WERI-Rb-1 (cell line): ENCODE measurements around the gene LARGE1.

ENCODE experiments used
- DNase-seq: peaks from one replicate; pipeline ENCODE4 v3.0.0-alpha.2; 2020
- H3K27ac ChIP-seq: fragments of 250-450 bp; sonication (Bioruptor Pico); 2 replicates; pipeline ENCODE4 v1.5.1; 2020; ENCODE audit warnings: mild to moderate bottlenecking, moderate library complexity
- H3K27me3 ChIP-seq: fragments of 250-450 bp; sonication (Bioruptor Pico); 2 replicates; pipeline ENCODE4 v1.5.1; 2021; ENCODE audit warnings: mild to moderate bottlenecking, low read depth, moderate library complexity; ENCODE audit not compliant: insufficient read depth, severe bottlenecking
- H3K36me3 ChIP-seq: fragments of 250-450 bp; sonication (Bioruptor Pico); 2 replicates; pipeline ENCODE4 v1.5.1; 2020; ENCODE audit warnings: mild to moderate bottlenecking, moderate library complexity
- H3K4me3 ChIP-seq: 2 replicates; pipeline ENCODE4 v1.5.1; 2011; ENCODE audit warnings: low read depth, mild to moderate bottlenecking, control low read depth, low read length
- H3K9me3 ChIP-seq: fragments of 250-450 bp; sonication (Bioruptor Pico); 2 replicates; pipeline ENCODE4 v1.5.1; 2021; ENCODE audit warnings: mild to moderate bottlenecking, moderate library complexity; ENCODE audit not compliant: severe bottlenecking
- CTCF ChIP-seq: IDR thresholded peaks from 2 replicates; pipeline ENCODE4 v1.5.1; 2011; ENCODE audit warnings: low read depth, mild to moderate bottlenecking, control low read depth, inconsistent platforms, low read length

The LARGE1 gene

GRCh38 chr22:33555814-33556522 is 364.3 kb downstream of the LARGE1 start:
- no peak overlapping the region for H3K27ac ChIP-seq
- H3K9me3 ChIP-seq, result no peaks in the 10 kb centered on the region
- H3K27me3 ChIP-seq, result no peaks in the 10 kb centered on the region
- H3K4me3 ChIP-seq, result no peak overlapping the region
- no peak for TF ChIP-seq CTCF
- DNase-seq, result no peak
- no peaks in the 10 kb centered on the region for H3K36me3 ChIP-seq

- no peak overlapping the region for H3K27ac ChIP-seq
- no peak for DNase-seq
- no peak overlapping the region for H3K4me3 ChIP-seq
- H3K9me3 ChIP-seq, result no peaks in the 10 kb centered on the region
- no peaks in the 10 kb centered on the region for H3K36me3 ChIP-seq
- H3K27me3 ChIP-seq, result no peaks in the 10 kb centered on the region
- no peak for TF ChIP-seq CTCF
Measured at GRCh38 chr22:33553493-33553892, 366.8 kb downstream of the LARGE1 start.

GRCh38 chr22:33544707-33545106 is 375.6 kb downstream of the LARGE1 start:
- no peaks in the 10 kb centered on the region for H3K36me3 ChIP-seq
- no peak for TF ChIP-seq CTCF
- H3K27ac ChIP-seq, result no peak overlapping the region
- no peak for DNase-seq
- H3K27me3 ChIP-seq, result no peaks in the 10 kb centered on the region
- no peak overlapping the region for H3K4me3 ChIP-seq
- no peaks in the 10 kb centered on the region for H3K9me3 ChIP-seq

GRCh38 chr22:33542722-33543121 is 377.6 kb downstream of the LARGE1 start:
- Histone ChIP-seq H3K9me3 (no peaks in the 10 kb centered on the region), H3K36me3 (no peaks in the 10 kb centered on the region), H3K4me3 (no peak overlapping the region), H3K27me3 (no peaks in the 10 kb centered on the region), H3K27ac (no peak overlapping the region)
- no peak for DNase-seq
- TF ChIP-seq CTCF, result no peak

GRCh38 chr22:33542153-33542552 is 378.1 kb downstream of the LARGE1 start:
- Histone ChIP-seq H3K36me3 (no peaks in the 10 kb centered on the region), H3K27ac (no peak overlapping the region), H3K9me3 (no peaks in the 10 kb centered on the region), H3K27me3 (no peaks in the 10 kb centered on the region), H3K4me3 (no peak overlapping the region)
- DNase-seq, result no peak
- no peak for TF ChIP-seq CTCF
